Stimulated activated CD4-positive, alpha-beta T cell treated with anti-CD3 and anti-CD28 coated beads, Interleukin-15, amount 100 ng/mL, for 1 hour (primary cell): ENCODE measurements around the gene TCF12.

Experiments used
- DNase-seq, 2 donors: peaks; one replicate each; pipeline ENCODE4 v3.0.0-alpha.2; 2020; ENCODE audit warnings: low read depth in 1 of 2, low spot score in 1 of 2

The TCF12 gene

GRCh38 chr15:57205996-57206395 is 287.6 kb downstream of the TCF12 start:
- DNase-seq: no peak

DNA sequence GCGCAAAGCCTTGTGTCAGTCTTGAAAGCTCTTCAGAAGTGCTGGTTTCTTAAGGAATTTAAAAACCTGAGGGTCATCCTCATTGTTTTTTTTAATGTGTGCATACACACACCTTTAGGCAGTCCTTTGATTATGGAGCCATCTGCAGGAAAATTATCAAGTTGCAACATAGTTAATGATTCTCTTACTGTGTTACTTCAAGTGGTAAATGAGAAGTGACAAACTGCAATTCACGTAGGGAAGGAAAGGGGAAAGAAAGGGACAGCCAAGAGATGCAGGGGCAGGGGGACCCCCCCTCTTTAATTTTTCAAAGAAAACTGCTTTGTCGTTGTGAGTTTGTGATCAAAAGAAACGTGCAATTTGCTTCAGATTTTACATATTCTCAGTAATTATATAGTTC is 295.4 kb downstream of the TCF12 start:
- no peak for DNase-seq

GRCh38 chr15:57215326-57215725 is 296.9 kb downstream of the TCF12 start:
- no peak for DNase-seq

DNA sequence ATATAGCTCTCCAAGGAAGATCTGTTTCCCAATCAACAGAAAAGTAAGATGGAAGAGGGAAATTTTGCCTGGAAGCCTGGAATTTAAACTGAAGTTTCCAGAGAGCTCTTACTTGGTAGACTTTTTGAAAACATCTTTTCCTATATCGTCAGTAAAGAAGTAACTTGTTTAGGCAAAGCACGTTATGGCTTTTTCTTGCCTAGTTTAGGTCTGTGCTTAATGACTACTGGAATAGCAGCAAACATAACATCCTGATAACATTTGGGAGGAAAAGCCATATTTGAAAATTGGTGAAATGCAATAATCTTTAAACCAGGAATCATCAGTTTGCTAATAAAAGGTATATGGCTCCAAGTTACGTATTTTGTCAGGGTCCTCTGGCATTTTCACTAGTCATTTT is 297.4 kb downstream of the TCF12 start:
- DNase-seq: no peak

GRCh38 chr15:57216288-57216687 is 297.8 kb downstream of the TCF12 start:
- DNase-seq: no peak

GRCh38 chr15:57217778-57218598 is 299.5 kb downstream of the TCF12 start:
- no peak for DNase-seq

GRCh38 chr15:57218826-57219576 is 300.6 kb downstream of the TCF12 start:
- no peak for DNase-seq

GRCh38 chr15:57220205-57220604 is 301.8 kb downstream of the TCF12 start:
- DNase-seq: no peak

DNA sequence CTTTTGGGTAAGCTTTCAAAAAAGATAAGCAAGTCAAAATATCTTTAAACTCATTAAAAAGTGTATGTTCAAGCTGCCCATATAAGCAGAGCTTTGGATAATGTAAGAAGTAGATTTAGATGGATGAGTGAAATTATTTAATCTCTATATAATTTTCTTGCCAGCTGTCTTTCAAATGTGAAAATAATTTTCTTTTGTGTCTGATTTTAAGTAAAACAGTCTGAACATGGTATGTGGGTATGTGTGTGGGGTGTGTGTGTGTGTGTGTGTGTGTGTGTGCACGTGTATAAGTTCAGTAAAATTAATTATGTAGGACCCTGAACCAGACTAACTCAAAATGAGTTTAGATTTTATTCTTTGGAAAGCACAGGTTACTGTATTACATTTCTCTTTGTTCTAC is 302.7 kb downstream of the TCF12 start:
- DNase-seq: no peak

- no peak for DNase-seq
Observed at GRCh38 chr15:57223345-57223744, 304.9 kb downstream of the TCF12 start.

DNA sequence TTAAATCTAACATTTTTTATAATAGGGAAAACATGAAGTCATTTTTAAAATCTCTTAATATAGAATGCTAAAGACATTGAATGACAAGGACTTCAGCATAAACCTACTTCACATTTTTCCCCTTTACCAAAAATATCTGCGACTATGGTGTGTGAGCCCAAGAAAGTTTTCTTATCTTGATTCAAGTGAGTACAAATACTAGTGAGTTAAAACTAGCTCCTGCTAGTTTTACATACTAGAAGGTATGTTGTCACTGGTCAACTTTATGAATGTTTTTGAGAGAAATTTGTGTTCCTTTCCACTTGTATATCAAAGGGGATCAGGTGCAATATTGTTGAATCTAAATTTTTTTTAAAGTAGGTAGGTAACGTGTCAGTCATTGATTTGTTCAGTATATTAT is 305.4 kb downstream of the TCF12 start:
- DNase-seq: no peak

DNA sequence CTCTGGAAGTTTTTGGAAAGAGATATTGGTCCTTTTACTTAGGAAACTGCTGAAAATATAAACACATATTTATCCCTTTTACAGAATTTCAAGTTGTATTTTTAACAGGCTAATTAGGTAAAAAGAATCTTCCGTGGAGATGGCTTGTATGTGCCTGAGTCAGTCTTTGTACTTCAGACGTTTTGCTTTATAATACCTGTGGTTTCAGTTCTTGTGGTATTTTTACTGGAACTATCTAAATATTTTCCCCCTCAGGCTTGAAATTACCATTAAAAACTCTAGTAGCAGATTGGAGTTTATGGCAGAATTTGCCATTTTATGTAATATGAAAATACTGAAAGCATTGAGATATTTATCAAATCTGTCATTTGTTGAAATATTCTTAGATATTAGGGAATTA is 306.2 kb downstream of the TCF12 start:
- no peak for DNase-seq

- DNase-seq: no peak
Observed at GRCh38 chr15:57227166-57227565, 308.7 kb downstream of the TCF12 start.

GRCh38 chr15:57227899-57228298 is 309.5 kb downstream of the TCF12 start:
- DNase-seq: no peak

DNA sequence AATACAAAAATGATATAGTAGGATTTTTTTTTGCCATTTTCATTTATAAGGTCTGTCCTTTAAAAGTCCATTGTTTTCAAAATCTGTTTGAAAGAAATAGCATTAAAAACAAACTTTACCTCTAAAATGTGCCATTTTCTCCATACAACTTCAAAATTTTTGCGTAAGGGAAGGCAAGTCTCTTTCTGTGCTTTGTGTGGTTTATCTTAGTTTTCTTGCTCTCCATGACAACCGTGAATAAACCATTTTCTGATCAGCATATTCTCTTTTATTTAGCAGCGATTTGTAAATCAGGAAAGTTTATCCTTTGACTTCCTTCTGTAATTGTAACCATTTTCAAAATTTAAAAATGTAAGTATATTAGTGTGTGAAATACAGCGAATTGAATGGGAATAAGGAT is 310.0 kb downstream of the TCF12 start:
- no peak for DNase-seq

GRCh38 chr15:57229051-57229450 is 310.6 kb downstream of the TCF12 start:
- no peak for DNase-seq

DNA sequence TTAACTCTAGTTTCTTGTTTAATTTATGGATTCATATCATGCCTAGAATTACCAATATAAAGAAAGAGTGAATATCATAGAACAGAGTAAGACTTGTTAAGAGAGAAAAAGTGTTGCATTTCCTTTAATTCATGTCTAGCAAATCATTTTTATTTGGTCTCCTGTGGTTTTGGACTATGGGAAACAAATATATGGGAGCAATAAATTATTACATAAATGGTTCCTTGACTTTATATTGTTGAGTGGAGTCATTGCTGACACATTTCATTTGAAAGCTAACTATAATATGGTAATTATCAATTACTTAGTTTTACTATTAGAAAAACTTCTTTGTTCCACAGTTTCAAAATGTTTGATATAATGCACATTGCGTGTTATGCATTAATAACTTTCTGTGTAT is 313.1 kb downstream of the TCF12 start:
- no peak for DNase-seq

DNA sequence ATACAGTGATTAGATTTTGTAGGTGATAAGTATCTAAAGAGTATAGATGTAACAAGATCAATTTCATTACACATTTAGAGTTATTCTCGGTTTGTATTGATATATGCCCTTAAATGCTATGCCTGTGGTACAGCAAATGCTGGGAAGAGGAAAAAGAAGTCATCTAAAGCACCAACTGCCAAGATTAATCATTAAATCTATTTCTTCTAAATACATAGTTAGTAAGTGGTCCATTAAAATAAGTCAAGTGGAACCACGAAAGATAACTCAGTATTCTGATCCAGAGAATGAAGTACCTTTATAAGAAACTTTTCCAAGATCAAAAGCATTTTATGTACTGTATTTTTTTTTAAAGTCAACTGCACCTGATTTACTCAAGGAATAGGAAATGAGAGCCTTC is 315.7 kb downstream of the TCF12 start:
- no peak for DNase-seq

GRCh38 chr15:57235186-57235585 is 316.7 kb downstream of the TCF12 start:
- DNase-seq: no peak

GRCh38 chr15:57235873-57236272 is 317.4 kb downstream of the TCF12 start:
- no peak for DNase-seq

DNA sequence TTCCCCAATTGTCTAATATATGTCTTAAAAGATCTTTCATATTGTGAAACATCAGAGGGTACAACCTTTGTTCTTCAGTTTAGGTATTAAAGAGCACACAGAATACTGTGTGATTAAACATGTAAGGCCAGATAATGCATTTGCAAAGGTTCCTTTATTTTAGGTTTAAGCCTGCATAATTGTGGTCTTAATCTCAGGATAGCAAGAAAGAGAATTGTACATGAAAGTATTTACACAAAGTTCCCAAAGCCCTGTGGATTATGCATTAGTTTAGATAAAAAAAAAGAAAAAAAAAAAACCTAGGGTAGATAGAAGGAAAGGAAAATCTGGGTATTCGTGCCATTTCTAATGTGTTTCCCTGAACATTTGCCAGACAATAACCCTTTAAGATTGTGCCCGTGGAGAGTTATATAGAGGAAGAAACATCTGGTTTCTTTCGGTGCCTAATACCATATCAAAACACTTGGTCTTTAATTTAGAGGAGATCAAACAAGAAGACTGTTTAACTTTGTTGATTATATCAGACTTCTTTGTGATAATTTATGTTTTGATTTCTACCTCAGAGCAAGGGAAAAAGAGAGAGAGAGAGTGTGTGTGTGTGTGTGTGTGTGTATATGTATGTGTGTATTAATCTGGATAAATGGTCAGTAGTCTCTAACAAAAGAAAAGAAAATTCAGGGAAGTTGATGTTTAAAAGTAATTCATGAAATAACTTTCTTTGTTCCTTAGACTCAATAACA is 318.3 kb downstream of the TCF12 start:
- DNase-seq: no peak

GRCh38 chr15:57237301-57237642 is 318.8 kb downstream of the TCF12 start:
- no peak for DNase-seq
